HCEC 1CT (cell line): ENCODE results near the gene COL18A1.

Experiments used
- DNase-seq: peaks from one replicate; pipeline ENCODE4 v3.0.0-alpha.2; 2017

The COL18A1 gene

DNA sequence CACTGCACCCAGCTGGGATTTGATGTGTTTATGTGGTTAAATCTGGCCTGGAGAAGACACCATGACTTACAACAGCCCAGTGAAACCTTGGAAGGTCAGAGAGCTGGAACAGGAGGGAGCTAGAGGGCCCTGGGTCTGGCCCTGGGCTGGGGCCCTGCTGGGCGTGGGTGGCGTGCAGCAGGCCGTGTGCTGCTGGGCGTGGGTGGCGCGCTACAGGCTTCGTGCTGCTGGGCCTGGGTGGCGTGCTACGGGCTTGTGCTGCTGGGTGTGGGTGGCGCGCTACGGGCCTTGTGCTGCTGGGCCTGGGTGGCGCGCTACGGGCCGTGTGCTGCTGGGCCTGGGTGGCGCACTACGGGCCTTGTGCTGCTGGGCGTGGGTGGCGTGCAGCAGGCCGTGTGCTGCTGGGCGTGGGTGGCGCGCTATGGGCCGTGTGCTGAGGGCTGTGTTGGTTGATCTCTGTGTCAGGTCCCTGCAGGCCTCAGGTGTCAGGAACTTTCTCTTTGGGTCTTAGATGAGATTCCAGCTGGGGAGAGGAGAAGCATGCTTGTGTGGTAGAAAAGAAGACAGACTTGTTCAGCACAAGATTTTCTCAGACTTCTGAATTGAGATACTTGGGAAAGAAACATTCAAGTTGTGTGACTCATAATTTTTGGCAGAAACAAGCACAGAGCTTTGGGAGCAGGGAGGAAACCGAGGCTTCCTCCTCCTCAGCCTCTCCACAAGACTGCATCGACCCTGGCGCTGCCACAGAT, 66.0 kb downstream of the COL18A1 start:
- peak; percentile 89 for DNase-seq

DNA sequence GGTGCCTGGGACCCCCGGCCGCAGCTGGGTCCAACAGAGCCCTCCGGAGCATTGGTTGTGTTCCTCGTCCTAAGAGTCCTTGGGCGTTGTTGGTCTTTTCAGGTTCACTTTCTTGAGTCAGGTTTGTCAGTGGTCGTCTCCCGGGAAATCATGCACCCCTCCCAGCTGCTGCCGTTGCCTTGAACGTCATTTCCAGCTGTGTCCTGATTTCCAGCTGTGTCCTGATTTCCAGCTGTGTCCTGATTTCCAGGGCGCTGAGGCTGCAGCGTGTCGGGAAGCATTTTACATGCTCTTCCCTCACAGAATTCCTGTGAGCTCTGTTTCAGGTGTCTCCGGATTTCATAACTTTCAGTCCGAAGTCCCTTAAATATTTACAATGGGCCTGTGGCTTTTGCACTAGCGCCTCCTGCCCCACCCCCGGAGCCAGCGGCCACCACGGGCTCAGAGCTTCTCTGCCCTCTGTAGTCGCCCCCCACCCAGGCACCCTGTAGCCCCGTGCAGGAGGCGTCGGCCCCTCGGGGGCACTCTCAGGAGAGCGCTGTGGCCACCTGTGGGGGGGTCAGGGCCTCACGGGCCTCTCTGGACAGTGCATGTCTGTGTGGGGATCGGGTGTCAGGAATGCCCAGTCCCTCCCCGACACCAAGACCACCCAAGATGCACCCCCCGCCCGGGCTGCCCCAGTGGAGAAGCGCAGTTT, 66.7 kb downstream of the COL18A1 start:
- no peak for DNase-seq

DNA sequence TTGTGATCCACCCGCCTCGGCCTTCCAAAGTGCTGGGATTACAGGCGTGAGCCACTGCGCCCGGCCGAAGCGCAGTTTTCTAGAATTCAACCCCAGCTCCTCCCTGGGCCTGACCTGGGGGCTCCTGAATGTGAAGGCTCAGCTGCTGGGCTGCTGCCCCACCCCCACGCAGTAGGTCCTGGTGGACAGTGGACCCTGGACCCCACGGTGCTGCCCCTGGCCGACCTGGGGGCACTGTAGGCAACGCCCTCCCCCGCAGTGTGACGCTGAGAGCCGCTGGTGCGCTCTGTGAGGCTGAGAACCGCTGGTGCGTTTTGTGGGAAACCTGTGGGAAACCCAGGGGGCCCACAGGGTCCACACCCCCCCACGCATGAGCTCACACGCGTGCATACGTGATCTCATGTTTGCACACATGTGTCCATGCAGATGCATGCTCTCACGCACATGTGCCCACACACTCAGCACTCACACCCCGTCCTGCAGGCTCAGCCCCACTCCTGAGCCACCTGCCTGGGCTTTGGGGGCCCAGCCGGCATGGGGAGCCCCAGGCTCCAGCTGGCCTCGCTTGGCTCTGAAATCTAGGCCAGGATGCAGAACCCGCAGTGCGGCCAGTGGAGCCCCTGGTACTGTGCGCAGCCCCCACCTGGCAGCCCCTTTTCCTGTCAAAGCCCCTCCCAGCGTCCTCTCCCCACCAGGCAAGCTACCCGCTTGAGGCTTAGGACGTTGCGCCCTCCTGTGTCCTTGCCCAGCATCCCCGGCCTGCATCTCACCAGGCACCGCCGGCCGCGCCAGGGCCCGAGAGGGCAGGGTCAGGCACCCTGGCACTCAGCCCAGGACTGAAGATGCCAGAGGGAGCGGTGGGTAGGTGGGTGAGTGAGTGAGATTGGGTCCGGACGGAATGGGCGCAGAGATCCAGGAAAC, 67.7 kb downstream of the COL18A1 start:
- no peak for DNase-seq

DNA sequence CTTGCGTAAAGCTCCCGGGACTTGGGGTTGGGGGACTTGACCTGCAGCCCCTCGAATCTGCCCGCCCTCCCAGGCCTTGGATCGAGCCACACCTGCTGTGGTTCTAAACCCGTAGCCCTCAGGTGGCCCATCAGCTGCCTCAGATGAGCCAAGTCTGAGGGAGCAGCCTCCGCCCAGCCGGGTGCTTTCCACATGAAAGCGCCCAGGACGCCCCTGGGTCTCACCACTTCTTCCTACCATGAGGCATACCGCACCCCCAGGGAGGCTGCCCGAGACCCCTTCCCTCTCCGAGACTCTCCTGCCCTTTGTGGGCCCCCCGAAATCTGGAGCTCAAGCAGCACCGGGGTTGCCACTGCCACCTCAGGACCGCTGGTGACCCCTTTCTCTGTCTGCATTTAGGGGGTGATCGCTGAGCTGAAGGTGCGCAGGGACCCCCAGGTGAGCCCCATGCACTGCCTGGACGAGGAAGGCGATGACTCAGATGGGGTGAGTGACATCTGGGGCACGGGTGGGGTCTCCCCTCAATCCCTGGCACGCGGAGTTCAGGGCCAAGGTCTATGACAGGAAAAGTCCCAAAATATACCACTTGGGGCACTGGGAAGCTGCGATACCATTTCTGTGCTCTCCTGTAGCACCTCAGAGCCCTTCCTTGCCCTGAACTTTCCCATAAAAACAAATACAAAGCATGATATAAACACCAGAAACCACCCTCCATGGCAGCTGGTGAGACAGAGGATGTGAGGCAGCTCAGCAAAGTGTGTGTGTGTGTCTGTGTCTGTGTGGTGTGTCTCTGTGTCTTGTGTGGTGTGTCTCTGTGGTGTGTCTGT, 68.7 kb downstream of the COL18A1 start:
- no peak for DNase-seq

DNA sequence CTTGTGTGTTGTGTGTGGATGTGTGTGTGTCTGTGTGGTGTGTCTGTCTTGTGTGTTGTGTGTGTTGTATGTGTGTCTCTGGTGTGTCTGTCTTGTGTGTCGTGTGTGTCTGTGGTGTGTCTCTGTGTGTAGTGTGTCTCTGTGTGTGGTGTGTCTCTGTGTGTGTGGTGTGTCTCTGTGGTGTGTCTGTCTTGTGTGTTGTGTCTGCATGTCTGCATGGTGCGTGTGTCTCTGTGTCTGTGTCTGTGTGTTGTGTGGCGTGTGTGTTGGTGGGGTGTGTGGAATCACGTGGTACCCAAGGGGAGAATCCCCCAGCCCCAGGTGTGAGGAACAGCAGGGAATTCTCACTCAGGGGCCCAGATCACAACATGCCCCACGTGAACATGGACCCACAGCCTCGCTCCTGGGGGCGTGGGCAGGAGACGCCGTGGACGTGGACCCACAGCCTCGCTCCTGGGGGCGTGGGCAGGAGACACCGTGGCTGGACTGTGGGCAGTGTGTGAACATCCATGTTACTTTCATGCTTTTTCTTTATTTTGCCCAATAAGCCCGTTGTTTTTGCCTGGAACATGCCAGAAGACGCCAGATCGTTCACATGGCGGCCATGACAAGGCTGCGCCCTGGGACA, 69.5 kb downstream of the COL18A1 start:
- no peak for DNase-seq

DNA sequence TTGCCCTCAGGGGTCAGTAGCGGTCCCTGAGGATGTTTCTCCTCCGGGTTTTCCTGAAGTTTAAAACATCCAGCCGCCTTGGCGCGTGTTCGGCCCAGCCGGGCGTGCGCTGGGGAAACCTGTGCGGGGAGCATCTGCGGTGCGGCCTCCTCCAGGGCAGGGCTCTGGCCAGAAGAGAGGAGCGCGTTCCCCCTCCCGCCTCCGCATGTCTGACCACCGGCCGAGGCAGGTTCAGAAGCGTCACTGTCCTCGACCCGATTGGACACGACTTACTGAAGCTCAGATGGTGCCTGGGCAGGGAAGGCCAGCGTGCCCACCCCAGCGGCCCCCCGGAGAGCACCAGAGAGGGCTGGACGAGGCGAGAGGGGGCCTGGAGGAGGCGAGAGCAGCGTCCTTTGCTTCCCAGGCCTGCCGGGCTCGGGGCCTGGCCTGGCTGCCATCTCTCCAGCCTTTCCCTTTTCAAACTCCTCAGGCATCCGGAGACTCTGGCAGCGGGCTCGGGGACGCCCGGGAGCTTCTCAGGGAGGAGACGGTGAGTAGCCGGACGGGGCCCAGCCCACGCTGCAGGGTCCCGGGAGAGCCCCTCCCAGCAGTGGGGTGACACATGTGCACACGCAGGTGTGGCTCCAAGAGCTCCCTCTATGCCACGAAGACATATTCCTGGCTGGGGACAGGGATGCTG, 70.2 kb downstream of the COL18A1 start:
- no peak for DNase-seq

DNA sequence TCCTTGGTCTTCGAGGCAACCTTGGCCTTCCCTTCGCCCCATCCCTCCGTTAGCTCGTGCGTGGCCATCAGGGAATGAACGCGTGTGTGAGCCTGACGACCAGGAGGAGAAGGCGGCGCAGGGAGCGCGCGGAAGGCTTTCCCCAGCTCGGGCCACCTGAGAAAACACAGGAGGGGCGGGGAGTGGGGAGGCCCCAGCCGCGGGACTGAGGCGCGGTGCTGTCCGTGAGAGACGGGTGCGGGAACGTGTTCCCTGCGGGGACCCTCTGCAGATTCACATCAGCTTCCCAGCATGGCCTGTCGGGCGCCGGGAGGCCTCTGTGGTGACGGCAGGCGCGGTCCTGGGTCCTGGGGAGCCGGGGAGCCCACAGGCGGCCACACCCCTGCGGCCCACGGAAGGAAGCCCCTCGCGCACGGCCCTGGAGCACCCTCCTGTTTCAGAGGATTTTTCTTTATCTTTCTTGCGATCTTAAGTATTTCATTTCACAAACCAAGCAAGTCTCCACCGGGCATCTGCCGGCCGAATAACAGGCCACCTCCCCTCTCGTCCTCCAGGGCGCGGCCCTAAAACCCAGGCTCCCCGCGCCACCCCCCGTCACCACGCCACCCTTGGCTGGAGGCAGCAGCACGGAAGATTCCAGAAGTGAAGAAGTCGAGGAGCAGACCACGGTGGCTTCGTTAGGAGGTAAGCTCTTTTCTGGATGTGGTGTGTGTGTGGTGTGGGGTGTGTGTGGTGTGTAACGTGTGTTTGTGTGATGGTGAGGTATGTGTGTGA, 71.0 kb downstream of the COL18A1 start:
- no peak for DNase-seq

DNA sequence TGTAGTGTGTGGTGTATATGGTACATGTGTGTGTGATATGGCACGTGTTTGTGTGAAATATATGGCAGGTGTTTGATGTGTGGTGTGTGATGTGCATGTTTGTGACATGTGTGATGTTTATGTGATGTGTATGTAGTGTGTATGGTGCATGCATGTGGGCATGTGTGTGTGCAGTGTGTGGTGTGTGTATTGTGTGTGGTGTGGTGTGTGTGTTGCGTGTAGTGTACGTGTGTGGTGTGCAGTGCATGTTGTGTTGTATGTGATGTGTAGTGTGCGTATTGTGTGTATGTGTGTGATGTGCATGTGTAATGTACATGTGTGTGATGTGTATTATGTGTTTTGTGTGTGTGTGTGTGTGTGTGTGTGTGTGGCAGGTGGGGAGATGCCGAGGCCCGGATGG, 71.6 kb downstream of the COL18A1 start:
- no peak for DNase-seq

DNA sequence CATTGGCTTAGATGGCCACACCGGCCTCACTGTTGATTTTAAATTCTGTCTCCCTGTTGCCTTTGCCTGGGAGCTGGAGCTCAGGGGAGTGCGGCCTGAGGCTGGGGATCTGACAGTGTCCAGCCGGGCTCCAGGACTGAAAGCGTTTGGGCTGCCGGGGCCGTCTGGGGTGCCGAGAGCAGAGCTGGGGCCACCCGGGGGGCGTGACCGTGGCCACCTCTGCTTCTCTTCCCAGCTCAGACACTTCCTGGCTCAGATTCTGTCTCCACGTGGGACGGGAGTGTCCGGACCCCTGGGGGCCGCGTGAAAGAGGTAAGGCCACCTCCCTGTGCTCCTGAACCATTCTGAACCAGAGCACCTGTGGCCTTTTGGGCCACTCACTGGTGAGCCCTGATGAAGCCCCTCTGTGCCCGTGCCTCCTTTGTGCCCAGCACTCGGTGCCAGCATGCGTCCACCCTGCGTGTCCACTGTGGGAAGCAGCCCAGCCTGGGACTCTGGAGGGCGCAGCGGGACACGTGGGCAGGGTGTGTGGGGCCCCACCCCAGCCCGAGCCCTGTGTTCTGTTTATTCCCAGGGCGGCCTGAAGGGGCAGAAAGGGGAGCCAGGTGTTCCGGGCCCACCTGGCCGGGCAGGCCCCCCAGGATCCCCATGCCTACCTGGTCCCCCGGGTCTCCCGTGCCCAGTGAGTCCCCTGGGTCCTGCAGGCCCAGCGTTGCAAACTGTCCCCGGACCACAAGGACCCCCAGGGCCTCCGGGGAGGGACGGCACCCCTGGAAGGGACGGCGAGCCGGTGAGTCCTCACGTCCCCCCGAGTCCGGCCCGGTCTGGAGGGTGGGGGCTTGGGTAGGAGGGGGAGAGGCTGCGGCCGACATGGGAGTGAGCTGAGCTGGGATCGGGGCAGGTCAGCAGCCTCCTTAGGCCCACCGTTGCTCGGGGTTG, 72.5 kb downstream of the COL18A1 start:
- DNase-seq = no peak

DNA sequence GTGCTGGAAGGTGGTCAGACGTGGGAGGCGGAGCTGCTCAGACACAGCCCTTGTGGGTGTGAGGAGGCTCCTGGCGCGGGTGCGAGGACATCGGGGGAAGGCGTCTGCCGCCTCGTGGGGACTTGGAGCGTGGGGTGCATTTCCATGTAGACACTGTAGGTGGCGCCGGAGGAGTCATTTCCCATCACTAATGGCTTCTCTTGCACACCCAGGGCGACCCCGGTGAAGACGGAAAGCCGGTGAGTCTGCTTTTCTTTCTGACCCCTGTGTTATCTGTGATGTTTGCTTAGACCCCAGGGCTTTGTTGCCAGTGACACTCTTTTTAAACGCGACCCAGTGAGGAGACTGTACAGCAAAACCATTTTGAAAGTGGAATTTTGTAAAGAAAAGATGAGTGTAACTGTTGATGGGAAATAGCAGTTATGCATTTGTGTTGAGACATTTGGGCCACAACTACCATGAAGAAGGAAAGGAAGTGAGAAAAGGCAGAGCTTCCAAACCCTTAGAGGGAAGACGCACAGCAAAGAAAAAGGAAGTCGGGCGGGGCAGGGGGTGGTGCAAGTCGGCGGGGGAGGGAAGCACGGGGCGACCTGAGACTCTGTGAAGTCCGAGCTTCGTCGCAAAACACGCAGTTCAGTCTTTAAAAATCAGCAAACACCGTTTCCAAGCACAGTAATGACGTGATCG, 73.3 kb downstream of the COL18A1 start:
- DNase-seq = peak; percentile 47

DNA sequence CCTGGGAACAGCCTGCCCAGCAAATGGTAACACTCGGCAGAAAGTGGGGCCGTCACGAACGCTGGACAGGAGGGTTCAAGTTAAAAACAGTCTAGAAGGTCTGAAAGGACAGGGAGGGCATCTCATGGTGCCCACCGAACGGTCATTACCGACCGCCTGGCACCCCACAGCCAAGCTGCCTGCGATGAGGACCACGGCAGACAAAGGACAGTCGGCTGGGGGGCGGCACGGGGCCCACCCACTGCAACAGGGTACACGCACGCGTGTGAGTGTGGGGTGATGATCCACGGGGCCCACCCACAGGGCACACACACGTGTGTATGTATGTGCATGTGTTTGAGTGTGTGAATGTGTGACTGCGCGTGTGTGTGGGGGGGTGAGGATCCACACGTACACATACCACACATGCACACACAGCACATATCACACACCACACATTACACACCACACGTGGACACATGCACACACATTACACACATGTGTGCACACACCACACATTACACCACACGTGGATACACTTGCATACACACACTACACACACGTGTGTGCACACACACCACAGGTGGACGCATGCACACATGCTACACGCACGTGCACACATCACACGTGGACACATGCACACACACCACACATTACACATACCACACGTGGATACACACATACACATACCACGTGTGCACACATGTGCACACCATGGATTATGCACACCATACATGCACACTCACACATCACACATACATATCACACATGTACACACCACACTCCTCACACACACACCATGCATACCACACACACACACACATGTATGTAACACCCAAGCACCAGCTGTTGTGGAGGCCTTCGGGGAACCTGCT, 74.1 kb downstream of the COL18A1 start:
- DNase-seq = no peak

DNA sequence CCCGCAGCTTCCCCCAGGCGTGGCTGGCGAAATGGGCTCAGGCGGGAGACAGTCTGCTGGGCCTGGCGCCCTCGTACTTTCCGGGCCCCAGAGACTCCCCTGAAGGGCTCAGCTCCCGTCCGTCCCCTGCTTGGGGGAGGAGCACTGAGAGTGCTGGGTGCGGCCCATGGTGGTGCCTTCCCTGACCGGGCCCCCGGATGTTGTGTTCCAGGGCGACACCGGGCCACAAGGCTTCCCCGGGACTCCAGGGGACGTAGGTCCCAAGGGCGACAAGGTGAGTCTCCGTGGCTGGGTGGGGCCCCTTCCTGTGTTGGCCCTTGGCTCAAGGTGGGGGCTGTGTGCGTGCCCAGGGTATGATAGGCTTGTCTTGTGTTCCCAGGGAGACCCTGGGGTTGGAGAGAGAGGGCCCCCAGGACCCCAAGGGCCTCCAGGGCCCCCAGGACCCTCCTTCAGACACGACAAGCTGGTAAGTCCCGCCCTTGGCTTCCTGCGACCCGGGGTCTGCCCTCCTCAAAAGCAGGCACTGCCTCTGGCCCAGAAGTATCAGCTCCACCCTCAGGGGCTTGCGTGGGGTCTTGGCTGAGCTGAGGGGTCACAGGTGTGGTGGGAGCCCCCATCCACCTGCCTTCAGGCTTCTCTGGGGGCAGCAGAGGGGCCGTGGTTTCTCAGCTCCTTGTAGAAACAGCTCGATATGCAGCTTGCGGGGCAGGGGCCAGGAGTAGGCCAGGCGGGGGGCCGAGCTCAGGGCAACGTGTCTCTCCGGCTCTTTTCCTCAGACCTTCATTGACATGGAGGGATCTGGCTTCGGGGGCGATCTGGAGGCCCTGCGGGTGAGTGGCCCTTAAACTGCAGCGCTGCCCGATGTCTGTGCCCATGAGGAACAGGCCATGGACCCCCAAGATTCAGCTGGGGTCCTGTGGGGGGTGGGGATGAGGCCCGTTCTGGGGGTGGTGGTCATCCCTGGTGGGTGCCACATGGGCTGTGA, 75.0 kb downstream of the COL18A1 start:
- no peak for DNase-seq

DNA sequence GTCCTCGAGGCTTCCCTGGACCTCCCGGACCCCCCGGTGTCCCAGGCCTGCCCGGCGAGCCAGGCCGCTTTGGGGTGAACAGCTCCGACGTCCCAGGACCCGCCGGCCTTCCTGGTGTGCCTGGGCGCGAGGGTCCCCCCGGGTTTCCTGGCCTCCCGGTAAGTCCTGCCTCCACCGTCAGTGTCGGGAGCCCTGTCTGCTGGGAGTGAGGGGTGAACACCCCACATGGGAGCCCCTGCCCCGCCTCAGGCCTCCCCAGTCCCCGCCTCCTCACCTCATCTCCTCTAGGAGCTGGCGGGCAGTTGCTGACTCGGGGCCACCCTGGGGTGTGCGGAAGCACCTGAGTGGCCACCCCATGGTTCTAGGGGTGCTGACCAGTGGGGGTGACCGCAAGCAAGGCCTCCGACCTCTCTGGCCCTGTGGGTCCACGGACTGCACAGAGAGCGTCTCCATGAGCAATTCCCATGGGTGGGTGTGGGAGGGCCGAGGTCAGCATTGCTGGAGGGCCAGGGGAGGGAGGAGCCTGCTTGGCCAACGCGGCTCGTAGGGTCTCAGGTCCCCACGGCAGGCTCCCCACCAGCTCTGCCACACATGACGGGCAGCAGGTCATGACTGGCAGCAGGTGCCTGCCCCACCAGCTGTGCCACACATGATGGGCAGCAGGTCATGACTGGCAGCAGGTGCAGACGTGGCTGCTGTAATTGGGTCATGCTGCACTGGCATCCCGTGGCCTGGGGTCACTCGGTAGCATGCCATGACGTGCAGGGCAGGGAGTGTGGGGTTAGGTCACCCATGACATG, 75.9 kb downstream of the COL18A1 start:
- DNase-seq = no peak

DNA sequence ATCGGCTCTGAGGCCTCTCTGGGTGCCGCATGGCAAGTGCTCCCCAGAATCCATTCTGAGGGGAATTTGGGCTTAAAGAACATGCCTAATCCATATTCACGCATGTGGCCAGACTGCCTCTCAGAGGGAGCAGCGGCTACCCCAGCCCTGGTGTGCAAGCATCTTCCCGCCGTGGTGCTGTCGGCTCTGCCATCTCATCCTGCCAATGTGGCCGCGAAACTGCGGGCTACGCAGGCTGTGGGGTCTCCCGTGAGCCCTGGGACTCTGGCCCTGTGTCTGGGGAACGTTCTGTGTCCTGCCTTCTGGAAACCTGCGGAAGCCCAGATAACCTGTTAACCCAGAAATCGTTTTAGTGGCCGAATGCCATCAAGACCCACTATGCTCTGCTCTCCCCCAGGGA, 76.6 kb downstream of the COL18A1 start:
- DNase-seq = no peak

DNA sequence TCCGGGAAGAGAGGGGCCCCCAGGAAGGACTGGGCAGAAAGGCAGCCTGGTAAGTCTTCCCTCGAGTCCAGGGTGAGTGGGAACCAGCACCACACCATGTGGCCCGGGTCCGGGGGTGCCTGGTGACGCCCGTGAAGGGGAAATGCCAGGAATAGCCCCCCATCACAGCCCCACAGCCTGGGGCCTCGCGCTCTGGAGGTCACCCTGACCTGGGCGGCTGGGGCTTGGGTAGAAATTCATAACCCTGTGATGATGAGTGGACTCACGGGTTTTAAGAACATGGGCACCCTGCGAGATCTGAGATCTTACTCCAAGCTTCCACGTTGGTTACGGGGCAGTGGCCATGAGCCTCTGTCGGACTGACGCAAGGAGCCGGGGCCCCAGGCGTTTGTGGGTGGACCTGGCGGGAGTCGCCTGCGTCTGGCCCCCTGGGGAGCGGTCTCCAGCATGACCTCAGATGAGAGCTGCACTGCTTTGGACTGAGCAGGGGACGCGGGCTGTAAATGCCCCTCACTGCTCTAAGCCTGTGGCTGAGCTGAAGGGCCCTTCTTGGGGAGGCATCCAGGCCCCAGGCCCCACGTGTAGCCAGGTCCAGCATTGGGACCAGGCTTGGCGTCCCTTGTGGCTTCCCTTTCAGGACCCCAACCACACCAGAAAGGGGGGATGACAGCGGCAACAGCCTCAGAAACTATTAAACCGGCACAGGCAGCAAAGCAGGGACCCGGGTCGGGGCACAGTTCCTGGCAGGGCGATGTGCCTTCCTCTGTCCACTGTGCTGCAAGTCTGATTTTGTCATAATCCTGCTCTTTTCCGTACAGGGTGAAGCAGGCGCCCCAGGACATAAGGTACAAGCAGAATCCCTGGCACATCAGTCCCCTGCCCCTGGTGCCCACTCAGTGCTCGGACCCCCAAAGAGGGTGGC, 77.3 kb downstream of the COL18A1 start:
- DNase-seq = no peak
